ENCODE measurements around the gene ADAM12.

The ADAM12 gene, protein sequence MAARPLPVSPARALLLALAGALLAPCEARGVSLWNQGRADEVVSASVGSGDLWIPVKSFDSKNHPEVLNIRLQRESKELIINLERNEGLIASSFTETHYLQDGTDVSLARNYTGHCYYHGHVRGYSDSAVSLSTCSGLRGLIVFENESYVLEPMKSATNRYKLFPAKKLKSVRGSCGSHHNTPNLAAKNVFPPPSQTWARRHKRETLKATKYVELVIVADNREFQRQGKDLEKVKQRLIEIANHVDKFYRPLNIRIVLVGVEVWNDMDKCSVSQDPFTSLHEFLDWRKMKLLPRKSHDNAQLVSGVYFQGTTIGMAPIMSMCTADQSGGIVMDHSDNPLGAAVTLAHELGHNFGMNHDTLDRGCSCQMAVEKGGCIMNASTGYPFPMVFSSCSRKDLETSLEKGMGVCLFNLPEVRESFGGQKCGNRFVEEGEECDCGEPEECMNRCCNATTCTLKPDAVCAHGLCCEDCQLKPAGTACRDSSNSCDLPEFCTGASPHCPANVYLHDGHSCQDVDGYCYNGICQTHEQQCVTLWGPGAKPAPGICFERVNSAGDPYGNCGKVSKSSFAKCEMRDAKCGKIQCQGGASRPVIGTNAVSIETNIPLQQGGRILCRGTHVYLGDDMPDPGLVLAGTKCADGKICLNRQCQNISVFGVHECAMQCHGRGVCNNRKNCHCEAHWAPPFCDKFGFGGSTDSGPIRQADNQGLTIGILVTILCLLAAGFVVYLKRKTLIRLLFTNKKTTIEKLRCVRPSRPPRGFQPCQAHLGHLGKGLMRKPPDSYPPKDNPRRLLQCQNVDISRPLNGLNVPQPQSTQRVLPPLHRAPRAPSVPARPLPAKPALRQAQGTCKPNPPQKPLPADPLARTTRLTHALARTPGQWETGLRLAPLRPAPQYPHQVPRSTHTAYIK

GRCh38 chr10:126387931-126388911 lies at the start of gene ADAM12:
Gene ADAM12 (minus strand): TSS chr10:126388477. CDS start chr10:126388145, 332 bp downstream.
- in situ Hi-C loops (cut with MboI; ENCODE audit: low sequenced_read_pairs) = no loop called here

GRCh38 chr10:126437635-126438406 lies 49.5 kb upstream of the ADAM12 start:
- in situ Hi-C loops (cut with MboI; ENCODE audit: low sequenced_read_pairs) = no loop called here

DNA sequence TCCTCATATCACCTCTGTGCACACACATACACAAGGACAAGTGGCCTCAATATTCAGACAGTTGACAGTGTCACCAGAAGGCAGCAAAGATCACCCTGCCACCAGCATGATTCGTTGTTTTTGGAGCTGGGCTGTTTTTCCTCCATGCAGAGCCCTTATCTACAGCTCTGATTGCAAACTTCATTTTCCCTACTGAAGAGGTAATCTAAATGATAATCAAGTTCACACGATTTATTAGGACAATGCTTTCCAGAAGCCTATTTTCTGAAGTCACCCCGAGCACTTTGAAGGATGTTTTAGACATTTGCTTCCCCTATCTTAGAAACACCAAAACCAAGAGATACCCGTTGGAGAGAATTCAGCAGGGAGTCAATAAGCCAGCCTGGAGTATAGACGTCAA lies 46.0 kb upstream of the ADAM12 start:
- in situ Hi-C loops (cut with MboI; ENCODE audit: low sequenced_read_pairs) = no loop called here

- in situ Hi-C loops (cut with MboI; ENCODE audit: low sequenced_read_pairs) = no loop called here
Observed at GRCh38 chr10:126433351-126433750, 45.1 kb upstream of the ADAM12 start.

- in situ Hi-C loops (cut with MboI; ENCODE audit: low sequenced_read_pairs) = no loop called here
Observed at GRCh38 chr10:126432507-126432906, 44.2 kb upstream of the ADAM12 start.

DNA sequence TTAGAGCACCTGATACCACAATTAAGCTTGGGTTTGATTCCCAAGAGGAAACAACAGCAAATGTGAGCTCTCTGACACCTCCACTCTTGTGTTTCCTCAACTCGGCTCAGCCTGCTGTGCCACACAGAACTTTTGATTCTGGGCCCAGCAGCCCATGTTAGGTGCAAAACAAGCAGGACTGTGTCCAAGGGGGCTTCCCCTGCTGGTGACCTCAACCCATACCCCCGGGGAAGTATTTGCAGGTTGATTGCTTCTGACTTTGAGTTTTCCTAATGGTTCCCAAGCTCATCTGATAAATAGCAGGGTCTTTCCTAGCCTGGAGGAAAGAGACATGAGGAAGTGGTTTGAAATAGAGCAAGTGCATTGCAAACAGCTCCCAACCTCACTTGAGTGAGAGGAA lies 43.5 kb upstream of the ADAM12 start:
- in situ Hi-C loops (cut with MboI; ENCODE audit: low sequenced_read_pairs) = no loop called here

DNA sequence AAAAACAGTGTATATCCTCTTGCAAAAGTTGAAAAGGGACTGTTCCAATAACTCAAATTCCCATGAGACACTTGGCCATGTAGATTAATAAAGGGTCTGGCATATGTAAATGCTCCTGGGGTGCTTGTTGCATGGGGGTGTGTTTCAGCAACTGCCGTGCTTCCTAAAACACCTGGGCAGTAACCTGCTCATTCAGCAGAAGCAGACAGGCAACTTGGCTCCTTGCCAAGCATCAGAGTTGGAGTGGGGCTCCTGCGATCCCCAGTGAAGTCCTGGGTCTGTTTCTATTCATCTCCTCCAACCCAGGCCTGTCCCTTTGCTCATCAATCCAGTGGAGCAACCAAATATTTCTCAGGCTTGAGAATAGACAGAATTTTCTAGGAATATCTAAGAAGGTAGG lies 42.2 kb upstream of the ADAM12 start:
- in situ Hi-C loops (cut with MboI; ENCODE audit: low sequenced_read_pairs) = no loop called here

DNA sequence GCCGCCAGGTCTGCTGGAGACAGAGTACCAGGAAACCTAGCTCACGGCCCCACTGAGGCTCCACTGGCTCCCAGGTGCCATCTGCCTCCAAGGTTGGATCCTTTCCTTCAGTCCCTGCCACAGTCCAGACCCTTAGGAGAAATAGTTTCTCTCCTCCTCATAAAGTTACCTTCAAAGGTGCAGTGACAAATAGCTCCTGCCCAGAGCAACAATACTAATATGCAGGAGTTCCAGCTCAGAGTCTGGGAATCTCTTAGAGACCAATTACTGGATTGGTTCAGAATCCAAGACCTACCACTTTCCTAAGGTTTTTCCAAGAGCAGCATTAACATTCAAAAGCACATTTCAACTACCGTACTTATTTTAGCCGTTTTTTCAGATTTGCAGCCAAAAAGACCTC lies 41.0 kb upstream of the ADAM12 start:
- in situ Hi-C loops (cut with MboI; ENCODE audit: low sequenced_read_pairs) = no loop called here

DNA sequence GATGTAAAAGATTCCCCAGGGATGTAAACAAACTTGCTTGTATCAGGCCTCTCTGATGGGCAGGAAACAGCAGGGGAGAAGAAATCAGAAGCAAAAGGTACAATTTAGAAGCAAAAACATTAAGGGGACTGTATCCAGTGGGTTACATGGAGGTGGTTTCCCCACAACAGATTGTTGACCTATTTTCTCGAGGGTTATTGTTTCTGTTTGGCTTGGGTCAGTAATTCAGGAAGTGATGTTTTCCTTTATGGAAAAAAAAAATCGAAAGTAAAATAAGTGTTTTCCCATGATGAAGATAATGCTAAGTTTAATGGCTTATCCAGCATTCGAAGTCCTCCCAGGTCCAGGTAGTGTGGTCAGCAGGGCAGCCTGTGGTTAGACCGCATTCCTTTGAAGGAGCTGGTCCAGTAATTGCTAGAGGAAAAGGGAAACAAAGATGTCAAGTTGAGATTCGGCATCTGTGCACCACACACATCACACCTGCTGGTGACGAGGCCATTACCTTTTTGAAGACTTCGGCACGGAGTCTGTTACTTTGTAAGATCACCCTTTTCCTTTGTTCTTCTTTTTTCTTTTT lies 37.3 kb upstream of the ADAM12 start:
- in situ Hi-C loops (cut with MboI; ENCODE audit: low sequenced_read_pairs) = no loop called here

DNA sequence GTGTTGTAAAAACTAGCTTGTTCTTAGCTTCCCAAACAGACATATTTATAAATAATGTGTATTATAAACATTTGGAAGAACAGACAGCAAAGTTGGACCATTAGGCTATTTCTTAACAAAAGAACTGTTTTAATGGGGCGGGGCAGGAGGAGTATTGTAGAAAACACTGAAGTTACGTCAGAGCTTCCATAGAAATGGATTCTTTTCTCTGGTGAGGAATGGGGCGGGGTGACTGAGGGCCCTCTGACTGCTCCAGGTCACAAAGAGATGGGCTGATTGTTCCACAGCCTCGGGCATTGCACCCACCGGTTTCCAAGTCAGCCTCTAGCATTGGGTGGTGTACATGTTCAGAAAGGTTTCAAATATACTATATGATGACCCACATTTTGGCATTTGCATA lies 36.8 kb upstream of the ADAM12 start:
- in situ Hi-C loops (cut with MboI; ENCODE audit: low sequenced_read_pairs) = no loop called here

DNA sequence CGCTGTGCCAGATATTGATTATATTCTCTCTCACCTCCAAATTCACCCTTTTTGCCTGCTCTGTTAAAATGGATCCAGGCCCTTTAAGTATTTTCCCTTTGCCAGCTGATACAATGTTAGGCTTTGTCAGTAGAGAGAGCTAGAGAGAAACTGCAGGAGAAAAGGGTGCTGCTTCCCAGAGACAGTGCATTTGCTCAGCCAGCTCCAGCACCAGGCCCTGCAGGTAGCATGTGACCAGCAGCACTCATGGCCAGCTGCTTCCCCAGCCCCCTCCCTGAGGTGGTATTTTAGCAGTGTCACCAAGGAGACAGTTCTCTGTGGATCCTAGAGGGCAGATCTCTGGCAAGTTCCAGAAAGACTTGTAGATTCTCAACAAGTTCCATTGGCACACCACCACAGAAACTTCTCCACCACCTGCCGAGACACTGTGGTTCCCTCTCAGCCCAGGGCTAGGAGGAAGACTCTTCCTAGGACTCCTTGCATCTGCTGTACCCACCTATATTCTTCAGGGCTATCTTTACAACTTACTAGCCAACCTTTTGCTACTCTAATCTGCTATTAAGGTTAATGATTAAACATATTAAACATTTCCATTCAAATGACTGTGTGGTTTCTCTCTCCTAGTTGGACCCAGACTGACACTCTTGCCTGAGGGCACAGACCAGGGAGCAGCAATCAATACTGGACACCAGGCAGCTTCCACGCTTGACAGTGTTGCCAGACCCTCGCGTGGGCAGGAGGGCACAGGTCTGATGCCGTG lies 35.6 kb upstream of the ADAM12 start:
- in situ Hi-C loops (cut with MboI; ENCODE audit: low sequenced_read_pairs) = no loop called here

GRCh38 chr10:126422567-126422966 lies 34.3 kb upstream of the ADAM12 start:
- in situ Hi-C loops (cut with MboI; ENCODE audit: low sequenced_read_pairs) = no loop called here

- in situ Hi-C loops (cut with MboI; ENCODE audit: low sequenced_read_pairs) = no loop called here
Observed at GRCh38 chr10:126421756-126422256, 33.5 kb upstream of the ADAM12 start.

DNA sequence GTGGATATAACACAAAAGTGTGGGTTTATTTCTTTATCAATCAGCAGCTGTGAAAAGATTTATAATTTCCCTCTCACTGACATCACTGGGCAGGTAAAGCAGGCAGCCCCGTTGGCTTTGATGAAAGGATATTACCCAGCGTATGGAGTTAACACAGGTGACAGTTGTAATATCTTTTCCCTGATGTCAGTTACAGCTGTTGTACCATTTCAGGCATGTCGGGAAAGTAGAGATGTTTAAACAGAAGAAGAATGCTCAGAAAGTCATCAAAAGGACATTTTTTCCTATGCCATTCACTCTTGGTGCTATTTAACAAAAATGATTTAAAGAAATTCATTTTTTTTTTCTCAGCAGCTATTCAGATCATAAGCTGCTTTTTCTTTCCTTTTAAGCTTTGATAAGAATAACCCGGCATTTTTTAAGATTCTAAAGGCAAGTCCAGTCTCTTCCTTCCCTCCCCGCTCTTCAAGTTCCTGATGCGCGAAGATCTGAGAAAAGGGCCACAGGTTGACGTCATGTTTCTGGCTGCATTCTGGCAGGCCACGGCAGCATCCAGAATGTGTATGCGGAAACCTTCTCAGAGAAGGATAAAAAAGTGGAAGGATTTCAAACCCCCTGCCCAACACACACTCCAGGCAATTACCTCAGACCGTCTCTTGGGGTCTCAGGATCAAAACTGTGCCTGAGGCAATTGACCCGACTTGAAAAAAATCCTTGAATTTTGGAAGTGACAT lies 32.5 kb upstream of the ADAM12 start:
- in situ Hi-C loops (cut with MboI; ENCODE audit: low sequenced_read_pairs) = no loop called here

DNA sequence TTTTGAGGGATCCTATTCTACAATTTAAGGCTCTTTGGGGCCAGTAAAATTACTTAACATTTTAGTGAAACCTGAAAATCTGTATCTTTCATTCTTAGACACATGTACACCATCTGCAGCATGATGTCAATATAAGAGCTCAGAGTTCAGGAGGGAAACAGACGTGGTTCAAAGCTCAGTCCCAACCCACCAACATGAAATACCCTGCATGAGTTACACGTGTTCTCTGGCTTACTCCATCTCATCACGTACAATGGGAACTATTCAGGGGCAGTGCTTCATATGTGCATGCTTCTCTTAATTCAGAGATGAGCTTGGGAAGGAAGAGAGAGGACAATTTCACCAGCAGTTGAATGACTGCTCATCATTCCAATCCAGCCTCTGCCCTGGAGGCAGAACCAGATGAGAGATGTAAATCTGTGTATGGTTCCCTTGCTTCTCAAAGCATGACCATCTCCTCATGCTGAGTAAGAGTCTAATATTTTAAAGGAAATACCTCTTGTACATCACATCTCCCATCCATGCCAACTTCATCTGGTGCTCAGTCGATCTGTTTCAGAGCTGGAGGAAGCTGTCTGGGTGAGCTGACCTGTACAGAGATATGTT lies 29.0 kb upstream of the ADAM12 start:
- in situ Hi-C loops (cut with MboI; ENCODE audit: low sequenced_read_pairs) = no loop called here

DNA sequence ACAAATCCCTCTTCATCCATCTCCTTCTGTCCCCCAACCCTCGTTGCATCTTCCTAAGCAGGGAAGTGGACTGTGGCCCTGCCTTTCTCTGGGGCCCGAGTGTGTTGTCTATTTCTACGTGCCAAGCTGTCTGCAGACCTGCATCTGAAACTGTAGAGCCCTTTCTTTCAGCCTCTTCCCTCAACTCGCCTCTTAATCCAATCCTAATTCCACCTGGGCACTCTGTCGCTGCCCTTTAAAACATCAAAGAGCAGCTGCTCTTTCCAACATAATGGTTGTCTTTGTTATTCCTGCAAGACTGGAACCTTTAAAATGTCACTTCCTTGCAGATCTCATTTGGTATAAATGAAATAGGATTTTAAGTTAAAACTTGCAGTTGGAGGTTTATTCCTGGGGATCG lies 21.5 kb upstream of the ADAM12 start:
- in situ Hi-C loops (cut with MboI; ENCODE audit: low sequenced_read_pairs) = no loop called here

DNA sequence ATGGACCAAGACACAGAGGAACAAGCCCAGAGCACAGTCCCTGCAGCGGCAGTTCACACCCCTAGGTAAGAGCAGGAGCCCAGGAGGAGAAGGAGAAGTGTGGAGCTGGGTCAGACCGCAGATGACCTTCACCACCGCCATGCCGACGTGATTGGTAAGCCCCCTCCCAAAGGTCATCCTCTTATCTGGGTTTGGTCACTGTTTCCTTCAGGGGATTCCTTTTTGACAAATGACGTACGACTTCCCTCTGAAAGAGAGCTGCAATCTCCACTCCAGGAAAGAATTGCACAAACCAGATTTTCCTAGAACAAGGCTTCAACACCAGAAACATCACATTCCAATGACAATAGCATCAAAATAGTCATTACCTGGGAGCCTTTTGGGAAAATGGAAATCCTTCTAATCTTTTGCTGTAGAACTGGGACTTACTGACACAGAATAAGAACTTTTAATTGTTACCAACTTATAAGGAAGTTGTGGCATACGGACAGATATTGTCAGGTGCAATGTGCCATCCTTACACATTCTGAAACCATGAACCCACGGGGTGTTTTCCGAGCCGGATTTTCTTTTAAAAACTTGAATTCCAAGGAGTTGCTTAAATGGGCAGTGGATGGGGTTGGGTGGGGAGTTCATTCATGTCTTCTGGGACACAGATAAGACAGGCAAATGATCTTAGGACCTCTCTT lies 20.8 kb upstream of the ADAM12 start:
- in situ Hi-C loops (cut with MboI; ENCODE audit: low sequenced_read_pairs) = no loop called here

All from hTERT RPE-1 (cell line).